ENCODE results near the gene RRP15. TPM values are rescaled to one million over a fixed set of nuclear protein-coding genes. Genes with fewer than 3 reads are reported as not detected.
A peak's percentile ranks its signal among the peaks of the same experiment; 100 is the strongest.

The RRP15 gene
- total RNA-seq, 1 experiment from 2014 or later: 15.2 TPM

GRCh38 chr1:218350801-218351266, 65.7 kb downstream of the RRP15 start:
- Histone ChIP-seq H3K27me3 (ENCODE audit: low read length) (no peaks in the 10 kb centered on the region), H3K9me3 (ENCODE audit: low read length) (no peaks in the 10 kb centered on the region), H3K79me2 (ENCODE audit: low read length) (no peaks in the 10 kb centered on the region), H3K9ac (ENCODE audit: low read length) (no peak overlapping the region), H2AFZ (ENCODE audit: low read length) (no peak overlapping the region), H3K4me1 (ENCODE audit: low read length) (peaks cover 7% of the 10 kb centered on the region), H3K4me2 (ENCODE audit: low read depth, low read length, poor library complexity, severe bottlenecking) (no peak overlapping the region), H3K36me3 (ENCODE audit: insufficient read depth, low read length) (no peaks in the 10 kb centered on the region), H3K9me2 (replicated peaks; ENCODE audit: insufficient read depth, low read length) (no peaks in the 10 kb centered on the region), H3K4me3 (ENCODE audit: low read length) (no peak overlapping the region), H4K20me1 (ENCODE audit: insufficient read depth, low read depth, low read length) (no peaks in the 10 kb centered on the region), H3K27ac (ENCODE audit: low read length) (no peak overlapping the region)
- no peak for DNase-seq

- H3K79me2 ChIP-seq (ENCODE audit: low read length): no peaks in the 10 kb centered on the region
- no peaks in the 10 kb centered on the region for H4K20me1 ChIP-seq (ENCODE audit: insufficient read depth, low read depth, low read length)
- no peaks in the 10 kb centered on the region for H3K9me3 ChIP-seq (ENCODE audit: low read length)
- H3K27ac ChIP-seq (ENCODE audit: low read length): no peak overlapping the region
- H3K9me2 ChIP-seq (replicated peaks; ENCODE audit: insufficient read depth, low read length): no peaks in the 10 kb centered on the region
- DNase-seq: peak; percentile 48
- no peak overlapping the region for H3K4me3 ChIP-seq (ENCODE audit: low read length)
- no peak overlapping the region for H2AFZ ChIP-seq (ENCODE audit: low read length)
- H3K4me2 ChIP-seq (ENCODE audit: low read depth, low read length, poor library complexity, severe bottlenecking): no peak overlapping the region
- H3K27me3 ChIP-seq (ENCODE audit: low read length): no peaks in the 10 kb centered on the region
- H3K36me3 ChIP-seq (ENCODE audit: insufficient read depth, low read length): no peaks in the 10 kb centered on the region
- peaks cover 2% of the 10 kb centered on the region; the same call in 1 of the 2 replicates for H3K4me1 ChIP-seq (ENCODE audit: low read length)
- no peak overlapping the region for H3K9ac ChIP-seq (ENCODE audit: low read length)
Measured at GRCh38 chr1:218351391-218352074, 66.4 kb downstream of the RRP15 start.

GRCh38 chr1:218352075-218352438, 67.0 kb downstream of the RRP15 start:
- Histone ChIP-seq H2AFZ (ENCODE audit: low read length) (no peak overlapping the region), H3K36me3 (ENCODE audit: insufficient read depth, low read length) (no peaks in the 10 kb centered on the region), H3K4me2 (ENCODE audit: low read depth, low read length, poor library complexity, severe bottlenecking) (no peak overlapping the region), H3K9me2 (replicated peaks; ENCODE audit: insufficient read depth, low read length) (no peaks in the 10 kb centered on the region), H3K4me3 (ENCODE audit: low read length) (no peak overlapping the region), H3K27me3 (ENCODE audit: low read length) (no peaks in the 10 kb centered on the region), H4K20me1 (ENCODE audit: insufficient read depth, low read depth, low read length) (no peaks in the 10 kb centered on the region), H3K79me2 (ENCODE audit: low read length) (no peaks in the 10 kb centered on the region), H3K4me1 (ENCODE audit: low read length) (peaks cover 2% of the 10 kb centered on the region; the same call in 1 of the 2 replicates), H3K9ac (ENCODE audit: low read length) (no peak overlapping the region), H3K27ac (ENCODE audit: low read length) (no peak overlapping the region), H3K9me3 (ENCODE audit: low read length) (no peaks in the 10 kb centered on the region)
- no peak for DNase-seq

GRCh38 chr1:218353656-218354055, 68.6 kb downstream of the RRP15 start:
- no peaks in the 10 kb centered on the region for H3K9me2 ChIP-seq (replicated peaks; ENCODE audit: insufficient read depth, low read length)
- no peaks in the 10 kb centered on the region for H4K20me1 ChIP-seq (ENCODE audit: insufficient read depth, low read depth, low read length)
- no peaks in the 10 kb centered on the region for H3K9me3 ChIP-seq (ENCODE audit: low read length)
- H3K4me3 ChIP-seq (ENCODE audit: low read length): no peak overlapping the region
- no peaks in the 10 kb centered on the region for H3K36me3 ChIP-seq (ENCODE audit: insufficient read depth, low read length)
- DNase-seq: no peak
- H3K79me2 ChIP-seq (ENCODE audit: low read length): no peaks in the 10 kb centered on the region
- H3K27me3 ChIP-seq (ENCODE audit: low read length): no peaks in the 10 kb centered on the region
- H3K27ac ChIP-seq (ENCODE audit: low read length): no peak overlapping the region
- H2AFZ ChIP-seq (ENCODE audit: low read length): no peak overlapping the region
- peaks cover 2% of the 10 kb centered on the region; the same call in 1 of the 2 replicates for H3K4me1 ChIP-seq (ENCODE audit: low read length)
- no peak overlapping the region for H3K9ac ChIP-seq (ENCODE audit: low read length)
- H3K4me2 ChIP-seq (ENCODE audit: low read depth, low read length, poor library complexity, severe bottlenecking): no peak overlapping the region

- H3K27ac ChIP-seq (ENCODE audit: low read length): no peak overlapping the region
- no peaks in the 10 kb centered on the region for H4K20me1 ChIP-seq (ENCODE audit: insufficient read depth, low read depth, low read length)
- H3K9me3 ChIP-seq (ENCODE audit: low read length): no peaks in the 10 kb centered on the region
- H3K9ac ChIP-seq (ENCODE audit: low read length): no peak overlapping the region
- H3K4me3 ChIP-seq (ENCODE audit: low read length): no peak overlapping the region
- no peak overlapping the region for H3K4me2 ChIP-seq (ENCODE audit: low read depth, low read length, poor library complexity, severe bottlenecking)
- peaks cover 2% of the 10 kb centered on the region; the same call in 1 of the 2 replicates for H3K4me1 ChIP-seq (ENCODE audit: low read length)
- no peak for DNase-seq
- no peak overlapping the region for H2AFZ ChIP-seq (ENCODE audit: low read length)
- no peaks in the 10 kb centered on the region for H3K36me3 ChIP-seq (ENCODE audit: insufficient read depth, low read length)
- H3K27me3 ChIP-seq (ENCODE audit: low read length): no peaks in the 10 kb centered on the region
- no peaks in the 10 kb centered on the region for H3K9me2 ChIP-seq (replicated peaks; ENCODE audit: insufficient read depth, low read length)
- H3K79me2 ChIP-seq (ENCODE audit: low read length): no peaks in the 10 kb centered on the region
Measured at GRCh38 chr1:218355278-218355677, 70.2 kb downstream of the RRP15 start.

GRCh38 chr1:218357211-218357892, 72.3 kb downstream of the RRP15 start:
- Histone ChIP-seq H3K4me2 (ENCODE audit: low read depth, low read length, poor library complexity, severe bottlenecking) (no peak overlapping the region), H3K27me3 (ENCODE audit: low read length) (no peaks in the 10 kb centered on the region), H3K9me3 (ENCODE audit: low read length) (no peaks in the 10 kb centered on the region), H3K27ac (ENCODE audit: low read length) (no peak overlapping the region), H3K79me2 (ENCODE audit: low read length) (no peaks in the 10 kb centered on the region), H2AFZ (ENCODE audit: low read length) (no peak overlapping the region), H3K4me1 (ENCODE audit: low read length) (no peaks in the 10 kb centered on the region), H3K4me3 (ENCODE audit: low read length) (no peak overlapping the region), H3K9ac (ENCODE audit: low read length) (no peak overlapping the region), H3K36me3 (ENCODE audit: insufficient read depth, low read length) (no peaks in the 10 kb centered on the region), H3K9me2 (replicated peaks; ENCODE audit: insufficient read depth, low read length) (no peaks in the 10 kb centered on the region), H4K20me1 (ENCODE audit: insufficient read depth, low read depth, low read length) (no peaks in the 10 kb centered on the region)
- DNase-seq: no peak

- Histone ChIP-seq H3K79me2 (ENCODE audit: low read length) (no peaks in the 10 kb centered on the region), H3K9ac (ENCODE audit: low read length) (no peak overlapping the region), H3K9me2 (replicated peaks; ENCODE audit: insufficient read depth, low read length) (no peaks in the 10 kb centered on the region), H3K4me3 (ENCODE audit: low read length) (no peak overlapping the region), H3K27ac (ENCODE audit: low read length) (no peak overlapping the region), H4K20me1 (ENCODE audit: insufficient read depth, low read depth, low read length) (no peaks in the 10 kb centered on the region), H3K4me2 (ENCODE audit: low read depth, low read length, poor library complexity, severe bottlenecking) (no peak overlapping the region), H3K9me3 (ENCODE audit: low read length) (no peaks in the 10 kb centered on the region), H3K4me1 (ENCODE audit: low read length) (no peaks in the 10 kb centered on the region), H3K27me3 (ENCODE audit: low read length) (no peaks in the 10 kb centered on the region), H2AFZ (ENCODE audit: low read length) (no peak overlapping the region), H3K36me3 (ENCODE audit: insufficient read depth, low read length) (no peaks in the 10 kb centered on the region)
- no peak for DNase-seq
Measured at GRCh38 chr1:218357893-218358232, 72.8 kb downstream of the RRP15 start.

- H3K36me3 ChIP-seq (ENCODE audit: insufficient read depth, low read length): no peaks in the 10 kb centered on the region
- no peak for DNase-seq
- no peaks in the 10 kb centered on the region for H4K20me1 ChIP-seq (ENCODE audit: insufficient read depth, low read depth, low read length)
- no peaks in the 10 kb centered on the region for H3K9me2 ChIP-seq (replicated peaks; ENCODE audit: insufficient read depth, low read length)
- no peaks in the 10 kb centered on the region for H3K9me3 ChIP-seq (ENCODE audit: low read length)
- no peaks in the 10 kb centered on the region for H3K27me3 ChIP-seq (ENCODE audit: low read length)
- H3K79me2 ChIP-seq (ENCODE audit: low read length): no peaks in the 10 kb centered on the region
- H3K4me3 ChIP-seq (ENCODE audit: low read length): no peak overlapping the region
- no peaks in the 10 kb centered on the region for H3K4me1 ChIP-seq (ENCODE audit: low read length)
- H3K4me2 ChIP-seq (ENCODE audit: low read depth, low read length, poor library complexity, severe bottlenecking): no peak overlapping the region
- no peak overlapping the region for H3K9ac ChIP-seq (ENCODE audit: low read length)
- no peak overlapping the region for H2AFZ ChIP-seq (ENCODE audit: low read length)
- H3K27ac ChIP-seq (ENCODE audit: low read length): no peak overlapping the region
Measured at GRCh38 chr1:218361298-218362065, 76.4 kb downstream of the RRP15 start.
